ENCODE measurements around the gene LGALS7.
"Not testable (repeated sequence)": the region's sequence is repeated elsewhere in the genome, so short reads cannot be mapped to it uniquely, and the experiment has no call there.

The LGALS7 gene

GRCh38 chr19:38770228-38770948 is 2.9 kb downstream of the LGALS7 start:
- not testable (repeated sequence) for DNase-seq

DNA sequence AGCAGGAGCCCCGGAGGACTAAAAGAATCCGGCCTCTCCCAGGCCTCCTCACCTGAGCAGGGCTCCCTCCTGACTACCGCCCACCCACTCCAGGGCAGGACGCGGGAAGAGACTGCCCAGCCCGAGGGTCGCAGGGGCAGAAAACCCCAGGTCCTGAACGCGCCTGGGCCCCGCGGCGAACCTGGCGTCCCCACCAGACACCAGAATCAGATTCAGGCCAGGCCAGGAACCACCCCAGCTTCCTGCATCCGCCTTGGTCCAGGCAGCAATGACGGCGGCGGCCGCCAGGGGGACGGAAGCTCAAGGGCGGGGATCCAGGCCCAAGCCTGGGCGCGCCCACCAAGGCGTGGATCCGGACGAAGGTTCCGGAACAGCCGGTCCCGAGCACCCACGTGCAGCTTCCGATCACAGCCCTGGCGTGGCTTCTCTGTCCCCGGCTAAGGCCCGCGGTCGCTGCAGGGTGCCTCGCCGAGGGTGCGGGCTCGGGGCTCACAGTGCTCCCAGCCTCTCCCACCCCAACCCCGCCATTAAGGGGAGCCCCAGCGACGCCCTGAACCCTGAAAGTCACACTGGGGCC is 3.6 kb downstream of the LGALS7 start:
- DNase-seq, result peak; percentile 93

DNA sequence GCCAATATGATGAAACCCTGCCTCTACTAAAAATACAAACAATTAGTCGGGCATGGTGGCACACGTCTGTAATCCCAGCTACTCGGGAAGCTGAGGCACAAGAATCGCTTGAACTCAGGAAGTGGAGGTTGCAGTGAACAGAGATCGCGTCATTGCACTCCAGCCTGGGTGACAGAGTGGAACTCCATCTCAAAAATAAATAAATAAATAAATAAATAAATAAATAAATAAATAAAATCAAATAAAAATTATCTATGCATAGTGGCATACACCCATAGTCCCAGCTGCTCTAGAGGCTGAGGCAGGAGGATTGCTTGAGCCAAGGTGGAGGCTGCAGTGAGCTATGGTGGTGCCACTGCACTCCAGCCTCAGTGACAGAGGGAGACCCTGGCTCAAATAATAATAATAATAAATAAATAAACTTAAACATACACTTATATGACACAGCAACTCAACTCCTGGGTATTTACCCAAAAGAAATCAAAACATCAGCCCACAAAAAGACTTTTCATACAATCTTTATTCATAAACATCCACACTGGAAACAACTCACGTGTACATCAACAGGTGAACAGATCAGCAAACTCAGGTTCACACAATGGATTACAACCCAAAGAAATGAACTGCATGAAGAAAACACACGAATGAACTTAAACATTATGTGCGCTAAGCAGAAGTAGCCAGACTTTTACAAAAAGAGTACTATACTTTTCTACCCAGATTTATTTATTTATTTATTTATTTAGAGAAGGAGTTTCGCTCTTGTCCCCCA is 6.9 kb downstream of the LGALS7 start:
- DNase-seq, result no peak

GRCh38 chr19:38765214-38765613 is 8.1 kb downstream of the LGALS7 start:
- no peak for DNase-seq

DNA sequence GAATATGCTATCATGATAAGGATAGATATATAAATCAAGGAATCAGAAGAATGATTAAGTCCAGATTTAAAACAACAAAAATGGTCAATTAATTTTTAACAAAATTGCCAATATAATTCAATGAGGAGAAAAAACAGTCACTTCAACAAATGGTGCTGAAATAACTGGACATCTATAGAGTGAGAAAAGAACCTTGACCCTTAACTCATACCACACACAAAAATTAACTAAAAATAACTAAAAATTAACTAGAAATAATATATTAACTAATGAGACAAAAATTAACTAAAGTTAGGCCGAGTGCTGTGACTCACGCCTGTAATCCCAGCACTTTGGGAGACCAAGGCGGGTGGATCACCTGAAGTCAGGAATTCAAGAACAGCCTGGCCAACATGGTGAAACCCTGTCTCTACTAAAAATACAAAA is 9.5 kb downstream of the LGALS7 start:
- DNase-seq, result no peak

GRCh38 chr19:38761884-38762389 is 11.4 kb downstream of the LGALS7 start:
- not testable (repeated sequence) for DNase-seq

GRCh38 chr19:38760805-38761517 is 12.4 kb downstream of the LGALS7 start:
- not testable (repeated sequence) for DNase-seq

DNA sequence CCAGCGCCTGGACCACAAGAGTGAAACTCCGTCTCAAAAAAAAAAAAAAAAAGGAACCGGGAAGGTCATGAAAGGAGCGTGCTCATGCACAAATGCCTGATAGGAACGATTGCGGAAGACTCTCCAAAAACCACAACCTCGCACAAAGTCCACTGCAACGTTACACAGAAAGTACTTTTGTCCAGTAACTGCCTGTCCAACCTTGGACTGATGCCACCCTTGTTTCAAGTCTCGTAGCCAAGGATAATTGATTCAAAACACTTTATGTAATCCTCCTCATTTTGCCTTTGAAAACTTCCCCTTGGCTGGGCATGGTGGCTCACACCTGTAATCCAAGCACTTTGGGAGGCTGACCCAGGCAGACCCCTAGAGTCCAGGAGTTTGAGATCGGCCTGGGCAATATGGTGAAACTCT is 13.7 kb downstream of the LGALS7 start:
- DNase-seq, result no peak

DNA sequence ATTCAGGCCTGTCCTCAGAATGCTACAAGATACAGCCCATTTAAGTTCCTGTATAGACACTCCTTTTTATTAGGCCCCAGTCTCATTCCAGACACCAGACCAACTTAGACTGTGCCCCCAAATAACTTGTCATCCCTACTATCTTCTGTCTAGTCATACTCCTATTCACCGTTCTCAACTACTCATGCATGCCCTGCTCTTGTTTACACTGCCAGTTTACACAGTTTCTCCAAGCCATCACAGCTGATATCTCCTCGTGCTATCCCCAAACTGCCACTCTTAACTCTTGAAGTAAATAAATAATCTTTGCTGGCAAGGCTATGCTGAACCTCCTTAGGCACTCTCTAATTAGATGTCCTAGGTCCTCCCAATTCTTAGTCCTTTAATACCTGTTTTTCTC is 19.1 kb downstream of the LGALS7 start:
- not testable (repeated sequence) for DNase-seq

DNA sequence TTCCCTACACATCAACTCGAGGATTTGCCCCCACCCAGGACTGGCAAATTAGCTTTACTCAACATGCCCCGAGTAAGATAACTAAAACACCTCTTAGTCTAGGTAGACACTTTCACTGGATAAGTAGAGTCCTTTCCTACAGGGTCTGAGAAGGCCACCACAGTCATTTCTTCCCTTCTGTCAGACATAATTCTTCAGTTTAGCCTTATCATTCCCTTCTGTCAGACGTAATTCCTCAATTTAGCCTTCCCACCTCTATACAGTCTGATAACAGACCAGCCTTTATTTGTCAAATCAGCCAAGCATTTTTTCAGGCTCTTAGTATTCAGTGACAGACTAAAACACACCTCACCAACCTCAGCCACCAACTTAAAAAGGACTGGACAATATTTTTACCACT is 19.5 kb downstream of the LGALS7 start:
- DNase-seq, result not testable (repeated sequence)

DNA sequence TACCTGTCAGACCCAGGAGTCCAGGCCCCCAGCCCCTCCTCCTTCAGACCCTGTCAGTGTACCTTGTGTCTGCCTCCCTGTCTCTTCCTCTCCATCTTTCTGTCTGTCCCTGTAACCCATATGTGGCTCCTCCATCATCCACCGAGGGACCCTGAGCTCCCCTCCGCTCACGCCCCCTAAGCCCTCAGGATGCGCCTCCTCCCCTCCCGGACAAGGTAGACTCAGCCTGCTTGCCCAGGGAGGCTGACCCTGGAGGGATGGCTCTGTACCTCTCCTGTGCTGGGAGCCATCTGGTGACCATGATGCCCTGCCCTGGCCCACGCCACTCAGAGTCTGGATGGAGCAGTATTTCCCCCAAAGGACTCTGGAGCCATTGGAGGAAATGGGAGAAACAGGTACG is 28.0 kb downstream of the LGALS7 start:
- no peak for DNase-seq

DNA sequence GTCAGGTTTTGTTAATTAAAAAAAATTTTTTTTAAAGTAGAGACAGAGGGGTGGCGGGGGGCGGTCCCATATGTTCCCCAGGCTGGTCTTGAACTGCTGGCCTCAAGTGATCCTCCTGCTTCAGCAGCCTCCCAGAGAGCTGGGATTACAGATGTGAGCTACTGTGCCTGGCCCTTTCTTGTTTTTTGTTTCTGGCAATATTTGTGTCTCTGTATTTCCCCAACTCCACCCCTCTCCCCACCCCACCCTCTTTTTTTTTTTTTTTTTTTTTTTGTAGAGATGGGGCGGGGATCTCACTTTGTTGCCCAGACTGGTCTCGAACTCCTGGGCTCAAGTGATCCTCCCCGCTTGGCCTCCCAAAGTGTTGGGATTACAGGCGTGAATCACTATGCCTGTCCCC is 28.4 kb downstream of the LGALS7 start:
- no peak for DNase-seq

DNA sequence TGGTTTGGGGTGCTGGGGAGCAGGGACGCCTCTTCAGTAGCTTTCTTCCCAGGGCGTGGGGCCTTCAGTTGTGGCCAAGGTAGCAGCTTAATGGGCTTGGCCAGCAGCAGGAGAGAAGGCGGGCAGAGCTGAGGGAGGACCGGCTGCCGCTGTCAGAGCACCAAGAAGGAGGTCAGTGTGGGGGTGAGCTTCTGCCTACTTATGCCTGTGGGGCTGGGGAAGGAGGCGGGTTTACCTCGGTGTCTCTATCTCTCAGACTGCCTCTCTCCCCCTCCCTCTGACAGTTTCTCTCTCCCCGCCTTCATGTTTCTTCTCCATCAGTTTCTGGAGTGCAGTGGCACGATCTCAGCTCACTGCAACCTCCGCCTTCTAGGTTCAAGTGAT is 29.0 kb downstream of the LGALS7 start, which contains the start of gene CAPN12:
Gene CAPN12 (minus strand): TSS at position 177 of the 384 bp plus-strand sequence. CDS start 309 bp downstream, outside the sequence.
- no peak for DNase-seq

DNA sequence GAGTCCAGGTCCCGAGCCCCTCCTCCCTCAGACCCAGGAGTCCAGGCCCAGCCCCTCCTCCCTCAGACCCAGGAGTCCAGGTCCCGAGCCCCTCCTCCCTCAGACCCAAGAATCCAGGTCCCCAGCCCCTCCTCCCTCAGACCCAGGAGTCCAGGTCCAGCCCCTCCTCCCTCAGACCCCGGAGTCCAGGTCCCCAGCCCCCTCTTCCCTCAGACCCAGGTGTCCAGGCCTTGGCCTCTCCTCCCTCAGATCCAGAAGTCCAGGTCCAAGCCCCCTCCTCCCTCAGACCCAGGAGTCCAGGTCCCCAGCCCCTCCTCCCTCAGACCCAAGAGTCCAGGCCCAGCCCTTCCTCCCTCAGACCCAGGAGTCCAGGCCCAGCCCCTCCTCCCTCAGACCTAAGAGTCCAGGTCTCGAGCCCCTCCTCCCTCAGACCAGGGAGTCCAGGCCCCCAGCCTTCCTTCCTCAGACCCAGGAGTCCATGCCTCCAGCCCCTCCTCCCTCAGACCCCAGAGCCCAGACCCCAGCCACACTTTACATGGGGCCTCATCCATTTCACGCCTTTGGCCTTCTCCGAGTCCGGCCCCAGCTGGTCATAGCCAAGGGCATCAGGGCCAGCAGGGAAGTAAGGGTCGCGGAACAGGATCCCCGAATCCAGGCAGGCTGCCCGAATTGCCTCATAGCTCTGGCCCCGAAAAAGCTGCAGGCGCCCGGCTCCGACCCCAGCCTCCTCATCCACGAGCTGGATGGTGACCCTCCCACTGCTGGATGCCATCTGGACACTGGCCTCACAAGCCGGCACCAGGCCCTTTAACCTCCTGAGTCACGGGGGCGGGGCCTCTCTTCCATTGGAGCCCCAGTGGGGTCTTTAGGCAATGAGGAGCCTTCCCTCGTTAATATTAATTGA is 29.7 kb downstream of the LGALS7 start:
- DNase-seq, result no peak

DNA sequence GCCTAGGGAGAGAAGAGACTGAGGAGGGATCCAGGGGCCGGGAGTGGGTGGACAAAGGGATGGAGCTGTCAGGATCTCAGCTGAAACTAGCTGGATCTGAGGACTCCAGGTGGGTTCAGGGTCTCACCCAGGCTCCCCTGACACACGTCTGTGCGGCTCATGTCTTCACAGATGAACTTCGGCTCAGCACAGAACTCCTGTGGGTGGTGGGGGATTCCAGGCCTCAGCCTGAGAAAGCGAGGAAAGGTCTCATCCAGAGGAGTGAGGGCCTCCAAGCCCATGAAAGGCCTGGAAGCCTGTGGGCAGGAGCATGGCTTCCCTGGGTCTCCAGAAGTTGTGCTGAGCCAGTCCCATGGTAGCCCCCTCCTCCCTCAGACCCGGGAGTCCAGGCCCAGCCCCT is 30.4 kb downstream of the LGALS7 start:
- no peak for DNase-seq

DNA sequence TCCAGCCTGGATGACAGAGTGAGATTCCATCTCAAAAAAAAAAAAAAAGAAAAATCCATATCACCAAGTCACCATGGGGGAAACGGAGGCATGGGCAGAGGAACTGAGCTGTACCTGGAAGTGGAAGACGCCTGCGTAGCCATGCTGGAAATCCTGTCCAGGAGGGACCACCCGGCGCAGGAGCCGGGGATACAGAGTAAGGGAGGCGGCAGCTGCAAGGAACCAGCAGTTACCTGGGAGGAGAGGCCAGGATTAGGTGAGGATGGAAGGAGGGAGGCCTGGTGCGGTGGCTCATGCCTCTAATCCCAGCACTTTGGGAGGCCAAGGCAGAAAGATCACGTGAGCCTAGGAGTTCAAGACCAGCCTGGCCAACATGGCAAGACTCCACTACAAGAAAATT is 31.0 kb downstream of the LGALS7 start:
- no peak for DNase-seq

GRCh38 chr19:38741670-38742069 is 31.6 kb downstream of the LGALS7 start:
- DNase-seq, result no peak

DNA sequence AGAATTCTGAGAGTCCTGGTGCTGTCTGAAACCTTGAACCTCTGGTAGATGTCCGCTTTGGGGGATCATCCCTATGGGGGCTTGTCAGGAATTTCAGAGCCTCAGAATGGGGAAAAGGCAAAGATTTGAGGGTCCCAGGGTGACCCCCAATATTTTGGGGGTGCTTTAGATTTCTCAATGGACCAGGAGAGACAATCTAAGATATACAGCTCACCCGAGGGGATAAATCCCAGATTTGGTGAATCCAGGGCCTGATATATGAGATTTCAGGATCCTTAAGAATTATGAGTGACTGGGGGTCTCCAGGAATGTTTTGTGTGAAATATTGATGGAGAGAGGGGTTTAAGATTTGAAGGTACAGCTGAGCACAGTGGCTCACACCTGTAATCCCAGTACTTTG is 32.4 kb downstream of the LGALS7 start:
- DNase-seq, result no peak

GRCh38 chr19:38740257-38740592 is 33.1 kb downstream of the LGALS7 start:
- no peak for DNase-seq

GRCh38 chr19:38739440-38740256 is 33.7 kb downstream of the LGALS7 start:
- DNase-seq, result peak; percentile 28
